Fibroblast of villous mesenchyme (primary cell): ENCODE measurements around the gene NAMPT. TPM values are rescaled to one million over a fixed set of nuclear protein-coding genes. Genes with fewer than 3 reads are reported as not detected.

ENCODE experiments used
- DNase-seq: peaks from one replicate; pipeline ENCODE4 v3.0.0-alpha.2; 2010; ENCODE audit warnings: low read depth
- H3K4me3 ChIP-seq: 2 replicates; pipeline ENCODE4 v1.5.1; 2011; ENCODE audit warnings: low read depth, mild to moderate bottlenecking, low read length
- total RNA-seq: library from RNA; depleted of rRNA; stranded (reverse); fragments of >200 nt; gene quantifications from 2 replicates; pipeline ENCODE4 v1.2.3, GENCODE V29; 2012
- TF ChIP-seq, protein P1 (sequence below): IDR thresholded peaks from 2 replicates; pipeline ENCODE4 v1.5.1; 2012; ENCODE audit warnings: low read depth, mild to moderate bottlenecking, low read length; ENCODE audit not compliant: insufficient read depth

The NAMPT gene
- total RNA-seq, 1 donor: 180 TPM

DNA sequence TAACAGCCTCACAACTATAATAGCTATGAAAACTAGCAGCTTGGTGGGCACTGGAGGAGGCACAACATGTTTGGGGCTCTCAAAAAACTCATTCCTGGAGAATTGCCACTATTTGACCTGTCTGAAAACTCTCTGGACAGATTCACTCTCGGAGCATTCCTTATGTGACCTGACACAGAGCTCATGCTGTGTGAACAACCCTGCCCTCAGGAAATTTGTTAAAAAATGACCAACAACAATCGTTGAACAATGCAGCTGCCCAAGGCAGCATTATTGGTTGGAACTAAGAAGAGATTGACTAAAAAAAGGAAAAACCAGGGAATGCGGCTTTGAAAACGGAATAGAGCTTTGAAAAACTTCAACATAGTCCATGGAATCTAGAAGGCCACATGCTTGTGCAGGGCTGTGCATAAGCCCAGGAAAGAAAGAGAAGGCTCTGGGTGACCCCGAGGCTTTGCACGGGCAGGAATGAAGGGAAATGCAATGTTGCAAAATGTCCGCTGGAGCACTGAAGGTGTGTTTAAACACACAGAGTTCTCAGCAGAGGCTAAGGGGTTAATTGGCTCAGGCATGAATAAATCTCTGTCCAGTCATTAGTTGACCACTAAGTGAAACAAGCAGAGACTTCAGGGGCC, 52.8 kb downstream of the NAMPT start:
- no peak overlapping the region for H3K4me3 ChIP-seq
- TF ChIP-seq, protein P1, sequence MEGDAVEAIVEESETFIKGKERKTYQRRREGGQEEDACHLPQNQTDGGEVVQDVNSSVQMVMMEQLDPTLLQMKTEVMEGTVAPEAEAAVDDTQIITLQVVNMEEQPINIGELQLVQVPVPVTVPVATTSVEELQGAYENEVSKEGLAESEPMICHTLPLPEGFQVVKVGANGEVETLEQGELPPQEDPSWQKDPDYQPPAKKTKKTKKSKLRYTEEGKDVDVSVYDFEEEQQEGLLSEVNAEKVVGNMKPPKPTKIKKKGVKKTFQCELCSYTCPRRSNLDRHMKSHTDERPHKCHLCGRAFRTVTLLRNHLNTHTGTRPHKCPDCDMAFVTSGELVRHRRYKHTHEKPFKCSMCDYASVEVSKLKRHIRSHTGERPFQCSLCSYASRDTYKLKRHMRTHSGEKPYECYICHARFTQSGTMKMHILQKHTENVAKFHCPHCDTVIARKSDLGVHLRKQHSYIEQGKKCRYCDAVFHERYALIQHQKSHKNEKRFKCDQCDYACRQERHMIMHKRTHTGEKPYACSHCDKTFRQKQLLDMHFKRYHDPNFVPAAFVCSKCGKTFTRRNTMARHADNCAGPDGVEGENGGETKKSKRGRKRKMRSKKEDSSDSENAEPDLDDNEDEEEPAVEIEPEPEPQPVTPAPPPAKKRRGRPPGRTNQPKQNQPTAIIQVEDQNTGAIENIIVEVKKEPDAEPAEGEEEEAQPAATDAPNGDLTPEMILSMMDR: no peak
- no peak for DNase-seq

DNA sequence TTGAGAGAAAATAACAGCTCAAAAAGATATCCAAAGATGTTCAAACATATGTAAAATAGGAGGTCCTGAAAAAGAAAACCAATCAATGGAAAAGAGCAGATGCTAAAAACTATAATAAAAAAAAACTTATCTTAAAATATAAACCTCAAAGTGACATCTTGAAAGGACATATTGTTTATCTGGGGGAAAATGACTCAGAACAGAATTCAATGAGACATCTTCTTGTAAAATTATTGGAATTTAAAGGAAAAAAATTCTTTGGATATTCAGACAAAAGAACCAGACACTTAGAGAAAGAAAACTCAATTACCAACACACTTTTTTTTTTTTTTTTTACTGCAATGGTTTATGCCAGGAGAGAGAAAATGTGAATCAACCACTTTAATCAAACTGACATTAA, 58.9 kb downstream of the NAMPT start:
- H3K4me3 ChIP-seq: no peak overlapping the region
- TF ChIP-seq, protein P1: no peak
- no peak for DNase-seq

DNA sequence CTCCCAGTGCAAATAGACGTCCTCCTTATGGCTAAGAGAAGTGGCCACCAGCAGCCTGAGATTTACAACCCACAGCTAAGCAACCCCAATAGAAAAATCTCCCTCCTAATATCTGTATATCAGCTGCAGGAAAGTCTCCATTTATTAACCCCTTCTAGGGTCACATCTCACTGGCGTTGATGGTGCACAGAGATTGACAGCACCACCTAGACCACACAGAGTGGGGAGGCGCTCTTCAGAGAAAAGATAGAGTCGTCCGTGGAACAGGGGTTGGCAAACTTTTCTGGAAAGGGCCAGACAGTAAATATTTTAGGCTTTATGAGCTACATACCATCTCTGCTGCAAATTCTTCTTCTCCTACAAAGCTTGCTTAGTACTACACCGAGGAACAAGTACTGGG, 60.0 kb downstream of the NAMPT start:
- TF ChIP-seq, protein P1: no peak
- DNase-seq: no peak
- H3K4me3 ChIP-seq: no peak overlapping the region

- no peak for DNase-seq
- TF ChIP-seq, protein P1: no peak
- H3K4me3 ChIP-seq: no peak overlapping the region
These were observed 61.6 kb downstream of the NAMPT start for GRCh38 chr7:106223156-106223555.

DNA sequence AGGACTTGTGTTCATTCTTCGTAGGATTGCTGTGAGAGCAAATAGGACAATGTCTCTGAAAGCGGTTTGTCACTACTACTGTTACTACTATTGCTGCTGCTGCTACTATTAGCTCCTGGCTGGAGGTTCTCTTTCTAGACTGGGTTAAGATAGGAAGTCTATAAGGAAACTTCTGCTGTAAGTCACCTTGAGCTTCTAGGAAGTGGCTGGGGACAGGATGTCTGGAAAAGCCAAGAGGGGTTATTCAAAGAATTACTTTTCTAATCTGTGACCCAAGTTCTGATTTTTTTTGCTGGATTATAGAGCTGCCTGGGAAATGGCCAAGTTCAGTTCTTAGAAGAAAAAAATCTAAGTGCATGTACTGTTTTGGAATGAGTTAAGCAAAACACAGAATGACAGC, 62.2 kb downstream of the NAMPT start:
- no peak overlapping the region for H3K4me3 ChIP-seq
- DNase-seq: no peak
- TF ChIP-seq, protein P1: no peak

DNA sequence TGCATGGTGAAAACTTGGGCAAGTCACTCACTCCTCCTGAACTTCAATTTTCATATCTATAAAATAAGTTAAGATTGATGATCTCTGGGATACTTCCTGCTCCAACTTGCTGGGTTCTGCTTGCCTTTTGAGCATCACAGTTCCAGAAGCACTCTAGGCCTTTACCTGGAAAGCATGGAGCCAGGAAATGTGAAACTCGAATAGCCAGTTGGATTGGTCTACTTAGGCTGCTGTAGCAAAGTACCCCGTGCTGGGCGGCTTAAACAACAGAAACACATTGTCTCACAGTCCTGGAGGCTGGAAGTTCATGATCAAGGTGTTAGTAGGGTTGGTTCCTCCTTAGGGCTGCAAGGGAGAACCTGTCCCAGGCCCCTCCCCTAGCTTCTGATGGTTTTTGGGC, 64.5 kb downstream of the NAMPT start:
- TF ChIP-seq, protein P1: no peak
- DNase-seq: no peak
- H3K4me3 ChIP-seq: no peak overlapping the region

- DNase-seq: no peak
- no peak overlapping the region for H3K4me3 ChIP-seq
- TF ChIP-seq, protein P1: no peak
These were observed 65.6 kb downstream of the NAMPT start for GRCh38 chr7:106219170-106219569.
